TTC549 (cell line): ENCODE results near the gene SLC6A7.

Experiments used
- FAIRE-seq: peaks from 2 replicates; lab custom pipeline; 2012; peaks lifted over from hg19 to GRCh38; lab: Jason Lieb, UNC

The SLC6A7 gene

GRCh38 chr5:150189728-150190502 lies at the start of gene SLC6A7:
Gene SLC6A7, plus strand, starts transcription at chr5:150190062. Its CDS starts 266 bp downstream, at chr5:150190328.
- FAIRE-seq: no peak

GRCh38 chr5:150140830-150141229 lies 49.0 kb upstream of the SLC6A7 start:
- no peak for FAIRE-seq

- no peak for FAIRE-seq
Measured at GRCh38 chr5:150141544-150142184, 48.2 kb upstream of the SLC6A7 start.

- no peak for FAIRE-seq
Measured at GRCh38 chr5:150142185-150142958, 47.5 kb upstream of the SLC6A7 start.

GRCh38 chr5:150142959-150143349 lies 46.9 kb upstream of the SLC6A7 start:
- no peak for FAIRE-seq

GRCh38 chr5:150143350-150144245 lies 46.3 kb upstream of the SLC6A7 start:
- no peak for FAIRE-seq

- no peak for FAIRE-seq
Measured at GRCh38 chr5:150144246-150144801, 45.5 kb upstream of the SLC6A7 start.

- FAIRE-seq: no peak
Measured at GRCh38 chr5:150144879-150145278, 45.0 kb upstream of the SLC6A7 start.

- FAIRE-seq: no peak
Measured at GRCh38 chr5:150146235-150146634, 43.6 kb upstream of the SLC6A7 start.

GRCh38 chr5:150146862-150147601 lies 42.8 kb upstream of the SLC6A7 start:
- FAIRE-seq: no peak

GRCh38 chr5:150147670-150148069 lies 42.2 kb upstream of the SLC6A7 start:
- FAIRE-seq: no peak

GRCh38 chr5:150148117-150148927 lies 41.5 kb upstream of the SLC6A7 start:
- no peak for FAIRE-seq

- no peak for FAIRE-seq
Measured at GRCh38 chr5:150149618-150150017, 40.2 kb upstream of the SLC6A7 start.

GRCh38 chr5:150152636-150153462 lies 37.0 kb upstream of the SLC6A7 start:
- no peak for FAIRE-seq

- no peak for FAIRE-seq
Measured at GRCh38 chr5:150153483-150153882, 36.4 kb upstream of the SLC6A7 start.

- FAIRE-seq: no peak
Measured at GRCh38 chr5:150153957-150154617, 35.8 kb upstream of the SLC6A7 start.

- FAIRE-seq: no peak
Measured at GRCh38 chr5:150154618-150155128, 35.2 kb upstream of the SLC6A7 start.

GRCh38 chr5:150155258-150156026 lies 34.4 kb upstream of the SLC6A7 start, which contains the start of gene PDGFRB:
Gene PDGFRB, minus strand, starts transcription at chr5:150155845. Its CDS starts 18,798 bp downstream, at chr5:150137047.
- peak; percentile 3 for FAIRE-seq
